Naive thymus-derived CD4-positive, alpha-beta T cell (primary cell): ENCODE measurements around the gene STX8. TPM values are rescaled to one million over a fixed set of nuclear protein-coding genes. Genes with fewer than 3 reads are reported as not detected.

Experiments
- ATAC-seq: fragments of 150-1000 bp; cut with Tn5 transposase; 2 replicates; pipeline ENCODE4 v1.10.0; 2021; ENCODE audit warnings: mild to moderate bottlenecking, moderate library complexity
- CTCF ChIA-PET: fragments of 350-600 bp; sonication (Branson Sonifier 250); formaldehyde crosslinking; loops from one replicate; lab custom pipeline; 2021; ENCODE audit warnings: antibody characterized with exemption; lab: Charles Lee
- POLR2A ChIA-PET: fragments of 350-600 bp; sonication (Branson Sonifier 250); formaldehyde crosslinking; loops from one replicate; lab custom pipeline; 2021; ENCODE audit warnings: antibody characterized with exemption, inconsistent platforms; lab: Charles Lee
- DNase-seq, 9 donors: peaks; one replicate each; pipeline versions ENCODE4 v3.0.0 to v3.0.0-alpha.2; 2020 to 2022; ENCODE audit warnings: mixed read lengths in 1 of 9
- H3K27ac ChIP-seq: one replicate; pipeline ENCODE4 v1.7.0; 2013; ENCODE audit warnings: mild to moderate bottlenecking, low read depth, low read length, moderate library complexity
- H3K27me3 ChIP-seq, 2 donors: one replicate each; pipeline ENCODE4 v1.7.0; 2013; ENCODE audit warnings: low read length in 2 of 2, mild to moderate bottlenecking in 2 of 2, moderate library complexity in 2 of 2; ENCODE audit not compliant: control insufficient read depth in 2 of 2, insufficient read depth in 2 of 2
- H3K36me3 ChIP-seq, 3 experiments: 1 replicate in 2 of 3; 2 replicates in 1 of 3; pipeline ENCODE4 v1.7.0; 2013; ENCODE audit warnings: low read length in 3 of 3, mild to moderate bottlenecking in 3 of 3, moderate library complexity in 1 of 3; ENCODE audit not compliant: insufficient read depth in 3 of 3, control insufficient read depth in 2 of 3
- H3K4me1 ChIP-seq, 2 donors: one replicate each; pipeline ENCODE4 v1.7.0; 2013; ENCODE audit warnings: low read length in 2 of 2, mild to moderate bottlenecking in 2 of 2, moderate library complexity in 1 of 2; ENCODE audit not compliant: control insufficient read depth in 2 of 2, insufficient read depth in 2 of 2
- H3K4me3 ChIP-seq: 2 replicates; pipeline ENCODE4 v1.7.0; 2013; ENCODE audit warnings: mild to moderate bottlenecking, low read length
- H3K9me3 ChIP-seq, 3 experiments: 1 replicate in 2 of 3; 2 replicates in 1 of 3; pipeline ENCODE4 v1.7.0; 2013; ENCODE audit warnings: low read length in 3 of 3; ENCODE audit not compliant: control insufficient read depth in 2 of 3
- H3K27ac Mint-ChIP-seq, 9 donors: one replicate each; pipeline ENCODE4 v1.8.0; 2020 to 2022; ENCODE audit warnings: mixed read lengths in 9 of 9, mild to moderate bottlenecking in 8 of 9, moderate library complexity in 5 of 9, inconsistent platforms in 2 of 9
- H3K27me3 Mint-ChIP-seq, 5 donors: one replicate each; pipeline ENCODE4 v1.8.0; 2021 to 2022; ENCODE audit warnings: mixed read lengths in 5 of 5, mild to moderate bottlenecking in 1 of 5
- H3K36me3 Mint-ChIP-seq, 5 donors: one replicate each; pipeline ENCODE4 v1.8.0; 2020 to 2022; ENCODE audit warnings: mixed read lengths in 5 of 5, mild to moderate bottlenecking in 3 of 5, inconsistent platforms in 1 of 5
- H3K4me1 Mint-ChIP-seq, 7 donors: one replicate each; pipeline ENCODE4 v1.8.0; 2020 to 2022; ENCODE audit warnings: mixed read lengths in 7 of 7, mild to moderate bottlenecking in 3 of 7, inconsistent platforms in 1 of 7
- H3K4me3 Mint-ChIP-seq, 10 donors: one replicate each; pipeline ENCODE4 v1.8.0; 2020 to 2022; ENCODE audit warnings: mild to moderate bottlenecking in 10 of 10, mixed read lengths in 10 of 10, moderate library complexity in 6 of 10, inconsistent platforms in 2 of 10
- H3K9me3 Mint-ChIP-seq, 11 donors: one replicate each; pipeline ENCODE4 v1.8.0; 2020 to 2022; ENCODE audit warnings: mixed read lengths in 11 of 11, mild to moderate bottlenecking in 4 of 11, inconsistent platforms in 1 of 11, moderate library complexity in 1 of 11
- intact Hi-C, 2 donors: fragments of 100-400 bp; cut with micrococcal nuclease; formaldehyde crosslinking; loops; one replicate each; pipeline ENCODE4 v1.15.1; 2023
- polyA plus RNA-seq, 2 donors: library from polyadenylated mRNA; unstranded; fragments of 300-500 nt; fragmentation: Illumina TruSeq; gene quantifications; one replicate each; pipeline ENCODE4 v1.2.3, GENCODE V29; 2021
- total RNA-seq, 6 experiments: library from RNA in 5 of 6; stranded (reverse) in 5 of 6; gene quantifications; 1 replicate in 5 of 6; 2 replicates in 1 of 6; pipeline ENCODE4 v1.2.3 and lab custom pipeline; 2021 to 2026

STX8 gene
- total and polyA plus RNA-seq, 7 experiments from 2014 or later = 45.1 to 116 (median 67.5) TPM

- Mint-ChIP-seq H3K4me1 (peaks cover 0 to 2% (median 0%) of the 10 kb centered on the region in 7 donors), H3K36me3 (peaks cover 0 to 27% (median 8%) of the 10 kb centered on the region in 5 donors), H3K4me3 (no peak overlapping the region), H3K9me3 (peaks cover 0 to 8% (median 0%) of the 10 kb centered on the region in 11 donors), H3K27ac (no peak overlapping the region), H3K27me3 (no peaks in the 10 kb centered on the region)
- ATAC-seq (no peak), DNase-seq (no peak)
- Histone ChIP-seq H3K9me3 (no peaks in the 10 kb centered on the region), H3K27ac (no peak overlapping the region), H3K27me3 (no peaks in the 10 kb centered on the region), H3K4me3 (no peak overlapping the region), H3K36me3 (no peaks in the 10 kb centered on the region), H3K4me1 (no peaks in the 10 kb centered on the region)
- intact Hi-C loops = no loop called here
- POLR2A ChIA-PET = no interaction called here
- CTCF ChIA-PET = no interaction called here
Measured at GRCh38 chr17:9408381-9408780, 167.2 kb downstream of the STX8 start.

GRCh38 chr17:9406046-9406606 lies 169.5 kb downstream of the STX8 start:
- Histone ChIP-seq H3K4me3 (no peak overlapping the region), H3K27me3 (no peaks in the 10 kb centered on the region), H3K4me1 (no peaks in the 10 kb centered on the region), H3K36me3 (no peaks in the 10 kb centered on the region), H3K9me3 (no peaks in the 10 kb centered on the region), H3K27ac (no peak overlapping the region)
- ChIA-PET CTCF (no interaction called here), POLR2A (no interaction called here)
- Mint-ChIP-seq H3K27ac (no peak overlapping the region), H3K36me3 (peaks cover 0 to 31% (median 16%) of the 10 kb centered on the region in 5 donors), H3K4me1 (no peaks in the 10 kb centered on the region), H3K4me3 (no peak overlapping the region), H3K9me3 (peaks cover 0 to 9% (median 3%) of the 10 kb centered on the region in 11 donors), H3K27me3 (no peaks in the 10 kb centered on the region)
- intact Hi-C loops = no loop called here
- ATAC-seq (no peak), DNase-seq (no peak)

- no peaks in the 10 kb centered on the region for H3K27me3 ChIP-seq
- ChIA-PET POLR2A (no interaction called here), CTCF (no interaction called here)
- no peaks in the 10 kb centered on the region for H3K9me3 ChIP-seq
- no peak overlapping the region for H3K4me3 ChIP-seq
- Mint-ChIP-seq H3K4me1 (no peaks in the 10 kb centered on the region), H3K9me3 (peaks cover 0 to 10% (median 3%) of the 10 kb centered on the region in 11 donors), H3K36me3 (peaks cover 0 to 42% (median 26%) of the 10 kb centered on the region in 5 donors), H3K4me3 (no peak overlapping the region), H3K27me3 (no peaks in the 10 kb centered on the region), H3K27ac (no peak overlapping the region)
- no peak overlapping the region for H3K27ac ChIP-seq
- intact Hi-C loops = no loop called here
- ATAC-seq (no peak), DNase-seq (no peak)
- no peaks in the 10 kb centered on the region for H3K36me3 ChIP-seq
- H3K4me1 ChIP-seq = no peaks in the 10 kb centered on the region
Measured at GRCh38 chr17:9403257-9403656, 172.4 kb downstream of the STX8 start.

- H3K9me3 ChIP-seq = no peaks in the 10 kb centered on the region
- Mint-ChIP-seq H3K4me1 (no peaks in the 10 kb centered on the region), H3K4me3 (no peak overlapping the region), H3K9me3 (peaks cover 0 to 13% (median 3%) of the 10 kb centered on the region in 11 donors), H3K27ac (no peak overlapping the region), H3K36me3 (peaks cover 0 to 48% (median 30%) of the 10 kb centered on the region in 5 donors), H3K27me3 (no peaks in the 10 kb centered on the region)
- intact Hi-C loops = loop anchor here in 1 of 2 donors (1.0 kb wide), 1 partner anchor 120 kb away; no protein-coding TSS in a partner anchor
- CTCF ChIA-PET = no interaction called here
- no peak overlapping the region for H3K27ac ChIP-seq
- H3K4me3 ChIP-seq = no peak overlapping the region
- ATAC-seq = no peak
- H3K4me1 ChIP-seq = no peaks in the 10 kb centered on the region
- DNase-seq = peak in 1 of 9 donors; percentile 23
- no peaks in the 10 kb centered on the region for H3K27me3 ChIP-seq
- POLR2A ChIA-PET = no interaction called here
- no peaks in the 10 kb centered on the region for H3K36me3 ChIP-seq
Measured at GRCh38 chr17:9402590-9403199, 172.9 kb downstream of the STX8 start.

- Mint-ChIP-seq H3K4me1 (no peaks in the 10 kb centered on the region), H3K27me3 (no peaks in the 10 kb centered on the region), H3K4me3 (no peak overlapping the region), H3K36me3 (peaks cover 0 to 59% (median 38%) of the 10 kb centered on the region in 5 donors), H3K9me3 (peaks cover 0 to 12% (median 3%) of the 10 kb centered on the region in 11 donors), H3K27ac (no peak overlapping the region)
- ATAC-seq (no peak), DNase-seq (no peak)
- Histone ChIP-seq H3K36me3 (no peaks in the 10 kb centered on the region), H3K27me3 (no peaks in the 10 kb centered on the region), H3K9me3 (no peaks in the 10 kb centered on the region), H3K4me1 (no peaks in the 10 kb centered on the region), H3K27ac (no peak overlapping the region), H3K4me3 (no peak overlapping the region)
- POLR2A ChIA-PET = no interaction called here
- intact Hi-C loops = no loop called here
- CTCF ChIA-PET = no interaction called here
Measured at GRCh38 chr17:9401434-9401833, 174.2 kb downstream of the STX8 start.

- intact Hi-C loops = no loop called here
- POLR2A ChIA-PET = no interaction called here
- no peaks in the 10 kb centered on the region for H3K27me3 ChIP-seq
- no peak overlapping the region for H3K4me3 ChIP-seq
- CTCF ChIA-PET = no interaction called here
- peaks cover 0 to 5% (median 0%) of the 10 kb centered on the region in 3 experiments for H3K9me3 ChIP-seq
- H3K27ac ChIP-seq = no peak overlapping the region
- no peak for ATAC-seq
- no peaks in the 10 kb centered on the region for H3K36me3 ChIP-seq
- Mint-ChIP-seq H3K4me1 (peaks cover 0 to 8% (median 0%) of the 10 kb centered on the region in 7 donors), H3K9me3 (peaks cover 3 to 28% (median 16%) of the 10 kb centered on the region in 11 donors), H3K27me3 (no peaks in the 10 kb centered on the region), H3K36me3 (peaks cover 14 to 45% (median 32%) of the 10 kb centered on the region in 5 donors), H3K27ac (no peak overlapping the region), H3K4me3 (no peak overlapping the region)
- DNase-seq = no peak
- H3K4me1 ChIP-seq = no peaks in the 10 kb centered on the region
Measured at GRCh38 chr17:9389111-9389527, 186.5 kb downstream of the STX8 start.

GRCh38 chr17:9386401-9386800 lies 189.2 kb downstream of the STX8 start:
- no peak for ATAC-seq
- H3K36me3 ChIP-seq = no peaks in the 10 kb centered on the region
- Mint-ChIP-seq H3K4me1 (peaks cover 0 to 8% (median 0%) of the 10 kb centered on the region in 7 donors), H3K4me3 (no peak overlapping the region), H3K27ac (no peak overlapping the region), H3K36me3 (peaks cover 1 to 29% (median 14%) of the 10 kb centered on the region in 5 donors), H3K9me3 (peaks cover 0 to 1% (median under 1%) of the 10 kb centered on the region in 11 donors), H3K27me3 (no peaks in the 10 kb centered on the region)
- no peaks in the 10 kb centered on the region for H3K4me1 ChIP-seq
- no peak overlapping the region for H3K4me3 ChIP-seq
- no peak overlapping the region for H3K27ac ChIP-seq
- ChIA-PET POLR2A (no interaction called here), CTCF (no interaction called here)
- H3K9me3 ChIP-seq = no peaks in the 10 kb centered on the region
- DNase-seq = no peak
- intact Hi-C loops = no loop called here
- H3K27me3 ChIP-seq = no peaks in the 10 kb centered on the region
